Effector memory CD4-positive, alpha-beta T cell (primary cell): Measurements from ENCODE around the gene LMLN.
A peak's percentile ranks its signal among the peaks of the same experiment; 100 is the strongest.
"Not testable (repeated sequence)": the region's sequence is repeated elsewhere in the genome, so short reads cannot be mapped to it uniquely, and the experiment has no call there.

Experiments
- DNase-seq, 3 donors: peaks; one replicate each; pipeline ENCODE4 v3.0.0-alpha.2; 2020
- H3K27ac ChIP-seq: 2 replicates; pipeline ENCODE4 v1.7.0; 2013; ENCODE audit warnings: mild to moderate bottlenecking, low read length, moderate library complexity; ENCODE audit not compliant: insufficient read depth, poor library complexity, severe bottlenecking
- H3K27me3 ChIP-seq: replicated peaks from 2 replicates; pipeline ENCODE4 v1.7.0; 2013; ENCODE audit warnings: mild to moderate bottlenecking, low read length; ENCODE audit not compliant: insufficient read depth, control insufficient read depth, poor library complexity, severe bottlenecking
- H3K36me3 ChIP-seq: 2 replicates; pipeline ENCODE4 v1.7.0; 2013; ENCODE audit warnings: mild to moderate bottlenecking, low read length, moderate library complexity; ENCODE audit not compliant: control insufficient read depth, insufficient read depth
- H3K4me1 ChIP-seq: 2 replicates; pipeline ENCODE4 v1.7.0; 2013; ENCODE audit warnings: low read length, mild to moderate bottlenecking; ENCODE audit not compliant: control insufficient read depth, insufficient read depth, poor library complexity, severe bottlenecking
- H3K4me3 ChIP-seq: 2 replicates; pipeline ENCODE4 v1.7.0; 2013; ENCODE audit warnings: low read length, low read depth, mild to moderate bottlenecking; ENCODE audit not compliant: insufficient read depth, poor library complexity, severe bottlenecking
- H3K9me3 ChIP-seq: 2 replicates; pipeline ENCODE4 v1.7.0; 2013; ENCODE audit warnings: mild to moderate bottlenecking, low read length, moderate library complexity; ENCODE audit not compliant: control insufficient read depth
- total RNA-seq, 3 donors: gene quantifications; one replicate each; lab custom pipeline; 2026; lab: John Stamatoyannopoulos, UW

Gene LMLN, protein sequence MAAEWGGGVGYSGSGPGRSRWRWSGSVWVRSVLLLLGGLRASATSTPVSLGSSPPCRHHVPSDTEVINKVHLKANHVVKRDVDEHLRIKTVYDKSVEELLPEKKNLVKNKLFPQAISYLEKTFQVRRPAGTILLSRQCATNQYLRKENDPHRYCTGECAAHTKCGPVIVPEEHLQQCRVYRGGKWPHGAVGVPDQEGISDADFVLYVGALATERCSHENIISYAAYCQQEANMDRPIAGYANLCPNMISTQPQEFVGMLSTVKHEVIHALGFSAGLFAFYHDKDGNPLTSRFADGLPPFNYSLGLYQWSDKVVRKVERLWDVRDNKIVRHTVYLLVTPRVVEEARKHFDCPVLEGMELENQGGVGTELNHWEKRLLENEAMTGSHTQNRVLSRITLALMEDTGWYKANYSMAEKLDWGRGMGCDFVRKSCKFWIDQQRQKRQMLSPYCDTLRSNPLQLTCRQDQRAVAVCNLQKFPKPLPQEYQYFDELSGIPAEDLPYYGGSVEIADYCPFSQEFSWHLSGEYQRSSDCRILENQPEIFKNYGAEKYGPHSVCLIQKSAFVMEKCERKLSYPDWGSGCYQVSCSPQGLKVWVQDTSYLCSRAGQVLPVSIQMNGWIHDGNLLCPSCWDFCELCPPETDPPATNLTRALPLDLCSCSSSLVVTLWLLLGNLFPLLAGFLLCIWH
- total RNA-seq, result 2.4 to 7.9 (median 3.5) reads per million in 3 donors

DNA sequence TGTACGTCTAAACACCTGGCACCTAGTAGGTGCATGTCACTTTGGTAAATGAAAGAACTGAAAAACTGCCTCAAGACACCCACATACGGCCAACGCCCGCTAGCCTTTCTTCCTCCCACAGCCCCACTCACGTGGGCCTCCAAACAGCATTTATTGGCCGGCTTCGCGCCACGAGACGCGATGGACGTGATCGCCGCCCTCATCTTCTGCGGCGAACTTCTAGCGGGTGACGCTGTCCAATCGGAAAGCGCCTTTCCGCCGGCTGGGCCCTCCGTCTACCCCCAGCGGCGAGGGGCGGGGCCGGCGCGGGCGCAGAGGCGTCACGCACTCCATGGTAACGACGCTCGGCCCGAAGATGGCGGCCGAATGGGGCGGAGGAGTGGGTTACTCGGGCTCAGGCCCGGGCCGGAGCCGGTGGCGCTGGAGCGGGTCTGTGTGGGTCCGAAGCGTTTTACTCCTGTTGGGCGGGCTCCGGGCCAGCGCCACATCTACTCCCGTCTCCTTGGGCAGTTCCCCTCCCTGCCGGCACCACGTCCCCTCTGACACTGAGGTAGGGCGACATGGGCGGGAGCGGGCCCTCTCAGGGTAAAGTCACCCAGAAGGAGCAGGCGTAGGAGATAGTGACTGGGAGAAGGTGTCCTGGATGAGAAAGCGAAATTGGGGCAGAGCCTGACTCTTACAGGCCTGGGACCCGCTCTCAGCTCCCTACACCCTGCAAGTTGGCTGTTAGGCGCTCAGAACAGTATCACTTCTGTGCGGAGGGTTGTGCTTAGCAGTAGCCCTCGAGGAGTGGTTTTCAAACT is at the start of gene LMLN:
TSS of gene LMLN (plus strand) at position 327 of the 803 bp plus-strand sequence. CDS start at position 356, 29 bp downstream.
- H3K4me1 ChIP-seq, result peaks cover 24% of the 10 kb centered on the region

DNA sequence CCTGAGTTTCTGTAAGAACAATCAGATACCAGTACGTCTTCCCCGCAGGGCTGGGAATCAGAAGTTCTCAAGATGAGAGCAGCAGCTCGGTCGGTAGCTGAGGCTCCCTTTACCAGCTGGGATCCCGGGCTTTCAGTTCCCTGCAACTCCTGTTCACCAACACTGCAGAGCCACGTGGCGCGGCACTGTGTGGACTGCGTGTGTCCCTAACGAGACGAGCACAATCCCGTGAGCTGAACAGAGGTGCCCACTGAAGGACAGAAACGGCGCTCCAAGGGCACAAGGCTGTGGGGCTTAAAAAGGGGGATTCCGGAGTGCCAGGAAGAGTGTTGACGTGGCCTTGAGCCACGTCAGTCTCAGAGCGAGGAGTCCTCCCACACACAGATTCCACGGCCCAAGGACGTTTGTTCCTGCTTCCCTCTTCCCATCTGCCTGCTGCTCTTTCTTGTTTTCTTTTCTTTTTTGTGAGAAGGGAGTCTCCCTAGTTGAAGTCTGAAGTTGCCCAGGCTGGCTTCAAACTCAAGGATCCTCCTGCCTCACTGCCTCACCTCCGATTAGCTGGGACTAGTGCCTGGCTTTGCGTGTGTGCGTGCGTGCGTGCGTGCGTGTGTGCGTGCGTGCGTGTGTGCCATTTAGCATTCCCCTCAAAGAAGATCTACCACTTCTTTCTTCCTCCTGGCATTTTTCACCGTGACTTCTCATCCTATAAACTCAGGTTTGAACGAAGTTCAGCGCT is 47.1 kb upstream of the LMLN start:
- Histone ChIP-seq H3K27me3 (no peaks in the 10 kb centered on the region), H3K4me1 (no peaks in the 10 kb centered on the region), H3K9me3 (no peaks in the 10 kb centered on the region), H3K36me3 (no peaks in the 10 kb centered on the region), H3K4me3 (no peak overlapping the region), H3K27ac (no peak overlapping the region)
- DNase-seq, result peak in 1 of 3 donors; percentile 2

More for the DNA sequence above, at the start of gene LMLN:
- Histone ChIP-seq H3K27ac (peak within 1 kb of the TSS; percentile 88), H3K36me3 (peaks cover 19% of the 10 kb centered on the region), H3K4me3 (peak within 1 kb of the TSS; percentile 94), H3K27me3 (no peaks in the 10 kb centered on the region), H3K9me3 (no peaks in the 10 kb centered on the region)
- peak; percentile 88 to 93 (median 92) for DNase-seq

DNA sequence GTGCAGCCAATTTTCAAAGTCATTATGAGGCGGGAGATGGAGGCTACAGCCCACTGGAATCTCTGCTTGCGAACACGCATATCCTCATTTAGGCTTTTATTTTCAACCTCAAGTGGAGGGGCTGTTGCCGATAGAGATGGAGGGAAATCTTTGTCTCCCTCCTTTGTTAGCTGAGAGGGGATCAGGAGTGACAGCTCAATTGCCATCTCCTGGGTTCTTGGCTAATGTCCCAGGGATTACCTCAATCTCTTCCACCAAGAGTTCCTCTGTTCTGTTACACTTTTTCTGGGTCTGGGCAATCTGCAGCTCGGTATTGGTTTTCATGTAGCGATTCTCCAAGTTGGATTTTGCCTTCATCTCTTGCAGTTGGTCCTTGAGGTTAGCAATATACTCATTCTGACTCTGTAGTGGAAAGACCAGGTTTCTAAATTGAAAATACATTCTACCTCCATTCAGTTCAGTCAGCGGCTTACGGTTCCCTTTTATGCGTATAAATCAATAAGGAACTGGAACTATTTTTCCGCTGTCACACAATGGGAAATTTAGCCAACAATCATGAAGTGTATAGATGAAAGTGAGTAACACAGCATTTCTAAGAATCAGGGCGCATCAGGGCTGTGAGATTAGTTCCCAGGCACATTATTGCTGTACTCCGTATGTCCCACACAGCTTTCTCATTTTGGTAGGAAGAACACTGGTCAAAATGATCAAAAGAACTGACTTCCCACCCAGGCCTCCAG is 46.2 kb upstream of the LMLN start:
- Histone ChIP-seq H3K9me3 (no peaks in the 10 kb centered on the region), H3K36me3 (no peaks in the 10 kb centered on the region), H3K27me3 (no peaks in the 10 kb centered on the region), H3K27ac (no peak overlapping the region), H3K4me3 (no peak overlapping the region), H3K4me1 (no peaks in the 10 kb centered on the region)
- DNase-seq, result no peak

DNA sequence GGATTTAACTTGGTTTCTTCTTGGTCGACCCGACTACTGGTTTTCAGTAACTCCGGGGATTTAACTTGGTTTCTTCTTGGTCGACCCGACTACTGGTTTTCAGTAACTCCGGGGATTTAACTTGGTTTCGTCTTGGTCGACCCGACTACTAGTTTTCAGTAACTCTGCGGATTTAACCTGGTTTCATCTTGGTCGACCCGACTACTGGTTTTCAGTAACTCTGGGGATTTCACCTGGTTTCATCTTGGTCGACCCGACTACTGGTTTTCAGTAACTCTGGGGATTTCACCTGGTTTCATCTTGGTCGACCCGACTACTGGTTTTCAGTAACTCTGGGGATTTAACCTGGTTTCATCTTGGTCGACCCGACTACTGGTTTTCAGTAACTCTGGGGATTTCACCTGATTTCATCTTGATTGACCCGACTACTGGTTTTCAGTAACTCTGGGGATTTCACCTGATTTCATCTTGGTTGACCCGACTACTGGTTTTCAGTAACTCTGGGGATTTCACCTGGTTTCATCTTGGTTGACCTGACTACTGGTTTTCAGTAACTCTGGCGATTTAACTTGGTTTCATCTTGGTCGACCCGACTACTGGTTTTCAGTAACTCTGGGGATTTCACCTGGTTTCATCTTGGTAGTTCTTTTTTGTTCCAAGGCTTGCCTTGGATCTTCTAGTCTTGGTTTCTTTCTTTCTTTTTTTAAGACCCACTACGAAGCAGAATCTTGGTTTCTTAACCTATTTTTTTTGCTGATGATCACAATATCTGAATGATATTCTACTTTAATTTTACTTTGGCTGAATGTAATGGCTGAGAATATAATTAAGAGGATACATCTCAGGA is 38.4 kb upstream of the LMLN start:
- H3K4me3 ChIP-seq, H3K9me3 ChIP-seq, DNase-seq, H3K27me3 ChIP-seq, H3K27ac ChIP-seq, H3K4me1 ChIP-seq, H3K36me3 ChIP-seq: not testable (repeated sequence)

DNA sequence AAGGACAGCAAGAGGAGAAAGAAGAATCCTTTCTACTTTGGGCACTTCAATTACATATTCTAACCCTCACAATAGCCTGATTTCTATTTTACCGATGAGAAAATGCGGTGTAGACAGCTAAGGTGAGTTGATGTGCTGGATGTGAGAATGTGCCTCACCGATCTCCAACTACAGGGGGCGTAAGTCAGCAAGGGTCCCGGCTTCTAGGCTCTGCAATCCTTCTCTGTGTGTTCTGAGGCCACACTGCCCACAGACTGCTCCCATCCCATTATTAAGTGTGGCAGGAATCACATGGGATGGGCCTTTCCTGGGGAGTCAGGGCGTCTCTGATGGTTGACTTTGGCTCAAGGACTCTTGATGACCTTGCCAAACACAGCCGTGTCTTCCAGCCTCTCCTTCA is 33.6 kb upstream of the LMLN start:
- Histone ChIP-seq H3K27ac (no peak overlapping the region), H3K9me3 (no peaks in the 10 kb centered on the region), H3K4me3 (no peak overlapping the region), H3K36me3 (no peaks in the 10 kb centered on the region), H3K27me3 (no peaks in the 10 kb centered on the region), H3K4me1 (no peaks in the 10 kb centered on the region)
- DNase-seq, result no peak

DNA sequence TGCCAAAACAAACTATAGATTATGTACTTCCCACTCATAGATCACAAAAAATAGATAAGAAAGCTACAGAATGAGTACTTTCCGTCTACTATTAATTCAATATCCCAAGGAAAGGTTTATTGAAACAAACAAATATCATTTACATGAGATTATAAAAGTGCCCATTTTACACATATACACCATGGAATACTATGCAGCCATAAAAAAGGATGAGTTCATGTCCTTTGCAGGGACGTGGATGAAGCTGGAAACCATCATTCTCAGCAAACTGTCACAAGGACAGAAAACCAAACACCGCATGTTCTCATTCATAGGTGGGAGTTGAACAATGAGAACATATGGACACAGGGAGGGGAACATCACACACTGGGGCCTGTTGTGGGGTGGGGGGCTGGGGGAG is 32.4 kb upstream of the LMLN start:
- not testable (repeated sequence) for H3K27me3 ChIP-seq, H3K4me1 ChIP-seq, H3K4me3 ChIP-seq, DNase-seq, H3K9me3 ChIP-seq, H3K36me3 ChIP-seq, H3K27ac ChIP-seq

DNA sequence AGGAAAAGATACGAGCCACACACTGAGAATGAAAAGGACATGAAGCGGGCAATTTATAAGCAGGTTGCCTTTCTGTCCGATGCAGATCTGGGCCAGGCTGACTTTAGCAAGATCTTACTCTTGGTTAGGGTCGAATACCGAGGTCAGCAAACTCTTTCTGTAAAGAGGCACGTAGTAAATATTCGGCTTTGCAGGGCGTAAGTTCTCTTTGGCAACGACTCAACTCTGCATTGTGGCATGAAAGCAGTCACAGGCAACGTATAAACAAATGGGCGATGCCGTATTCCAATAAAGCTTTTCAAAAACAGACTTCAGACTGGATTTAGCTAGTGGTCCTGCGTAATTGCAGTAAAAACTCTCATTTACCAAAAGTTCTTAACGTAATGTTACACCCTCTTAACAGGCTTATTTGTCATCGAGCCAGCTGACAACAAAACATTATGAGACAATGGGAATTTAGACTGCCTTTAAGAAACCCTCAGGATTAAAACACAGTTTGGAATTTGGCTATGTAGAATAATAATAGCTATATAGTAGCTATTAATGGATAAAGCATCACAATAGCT is 23.1 kb upstream of the LMLN start:
- Histone ChIP-seq H3K9me3 (no peaks in the 10 kb centered on the region), H3K27me3 (no peaks in the 10 kb centered on the region), H3K4me3 (no peak overlapping the region), H3K27ac (no peak overlapping the region), H3K4me1 (no peaks in the 10 kb centered on the region), H3K36me3 (no peaks in the 10 kb centered on the region)
- DNase-seq, result no peak

DNA sequence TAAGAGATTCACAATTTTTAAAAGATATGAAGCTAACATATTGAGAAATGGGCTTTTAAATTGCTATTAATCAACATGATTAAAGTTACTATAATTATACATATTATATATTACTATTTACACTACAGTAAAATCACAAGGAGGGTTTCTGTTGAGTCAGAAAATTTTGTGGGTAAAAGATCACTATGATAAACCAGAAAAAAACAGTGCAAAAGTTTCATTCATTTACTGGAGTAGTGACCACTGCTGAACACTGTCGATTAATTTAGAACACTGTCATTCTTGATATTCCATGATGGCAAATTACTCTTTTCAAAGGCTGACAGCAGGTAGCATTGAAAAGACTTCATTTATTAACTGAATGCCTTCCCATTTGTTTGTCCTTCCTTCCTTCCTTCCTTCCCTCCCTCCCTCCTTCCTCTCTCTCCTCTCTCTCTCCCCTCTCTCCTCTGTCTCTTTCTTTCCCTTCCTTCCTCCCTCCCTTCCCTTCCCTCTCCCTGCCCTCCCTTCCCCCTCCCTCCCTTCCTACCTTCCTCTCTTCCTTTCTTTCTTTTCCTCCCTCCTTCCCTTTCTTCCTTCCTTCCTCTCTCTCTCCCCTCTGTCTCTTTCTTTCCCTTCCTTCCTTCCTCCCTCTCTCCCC is 19.2 kb upstream of the LMLN start:
- Histone ChIP-seq H3K27ac (no peak overlapping the region), H3K4me3 (no peak overlapping the region), H3K4me1 (no peaks in the 10 kb centered on the region), H3K9me3 (no peaks in the 10 kb centered on the region), H3K36me3 (no peaks in the 10 kb centered on the region), H3K27me3 (no peaks in the 10 kb centered on the region)
- DNase-seq, result no peak
